Activated CD8-positive, alpha-beta memory T cell treated with anti-CD3 and anti-CD28 coated beads, Interleukin-2, amount 50 U/mL, for 4 hours (primary cell): Measurements from ENCODE around the gene C5orf63.
"Not testable (repeated sequence)": the region's sequence is repeated elsewhere in the genome, so short reads cannot be mapped to it uniquely, and the experiment has no call there.

Experiments
- DNase-seq: peaks from one replicate; pipeline ENCODE4 v3.0.0-alpha.2; 2020

Gene C5orf63

GRCh38 chr5:127030259-127031146, 42.8 kb downstream of the C5orf63 start, which contains the start of gene MARCHF3:
MARCHF3 (minus strand) TSS chr5:127030558; CDS start chr5:126918171, 112,387 bp downstream.
- peak; percentile 93 for DNase-seq

GRCh38 chr5:127029581-127030258, 43.6 kb downstream of the C5orf63 start:
- DNase-seq = peak; percentile 27

- DNase-seq = no peak
Measured at GRCh38 chr5:127028822-127029457, 44.4 kb downstream of the C5orf63 start.

- DNase-seq = no peak
Measured at GRCh38 chr5:127027539-127027938, 45.8 kb downstream of the C5orf63 start.

GRCh38 chr5:127026166-127026565, 47.1 kb downstream of the C5orf63 start:
- no peak for DNase-seq

GRCh38 chr5:127025467-127025866, 47.8 kb downstream of the C5orf63 start:
- no peak for DNase-seq

GRCh38 chr5:127024821-127025220, 48.5 kb downstream of the C5orf63 start:
- no peak for DNase-seq

GRCh38 chr5:127023552-127024191, 49.6 kb downstream of the C5orf63 start:
- not testable (repeated sequence) for DNase-seq

- no peak for DNase-seq
Measured at GRCh38 chr5:127022846-127023245, 50.5 kb downstream of the C5orf63 start.

- DNase-seq = no peak
Measured at GRCh38 chr5:127019928-127020327, 53.4 kb downstream of the C5orf63 start.

GRCh38 chr5:127016722-127017121, 56.6 kb downstream of the C5orf63 start:
- not testable (repeated sequence) for DNase-seq

GRCh38 chr5:127015716-127016115, 57.6 kb downstream of the C5orf63 start:
- DNase-seq = no peak

GRCh38 chr5:127014573-127014972, 58.7 kb downstream of the C5orf63 start:
- no peak for DNase-seq

- DNase-seq = no peak
Measured at GRCh38 chr5:127013407-127013806, 59.9 kb downstream of the C5orf63 start.

- no peak for DNase-seq
Measured at GRCh38 chr5:127012916-127013315, 60.4 kb downstream of the C5orf63 start.

- DNase-seq = no peak
Measured at GRCh38 chr5:127011961-127012644, 61.2 kb downstream of the C5orf63 start.

GRCh38 chr5:127011153-127011552, 62.1 kb downstream of the C5orf63 start:
- no peak for DNase-seq

- DNase-seq = no peak
Measured at GRCh38 chr5:127010362-127010761, 62.9 kb downstream of the C5orf63 start.

GRCh38 chr5:127009784-127010183, 63.5 kb downstream of the C5orf63 start:
- DNase-seq = no peak

- no peak for DNase-seq
Measured at GRCh38 chr5:127008300-127008975, 64.9 kb downstream of the C5orf63 start.

GRCh38 chr5:127007522-127007921, 65.8 kb downstream of the C5orf63 start:
- DNase-seq = no peak

GRCh38 chr5:127006744-127007143, 66.6 kb downstream of the C5orf63 start:
- no peak for DNase-seq
